ENCODE measurements around the gene KLHL29.

DNA sequence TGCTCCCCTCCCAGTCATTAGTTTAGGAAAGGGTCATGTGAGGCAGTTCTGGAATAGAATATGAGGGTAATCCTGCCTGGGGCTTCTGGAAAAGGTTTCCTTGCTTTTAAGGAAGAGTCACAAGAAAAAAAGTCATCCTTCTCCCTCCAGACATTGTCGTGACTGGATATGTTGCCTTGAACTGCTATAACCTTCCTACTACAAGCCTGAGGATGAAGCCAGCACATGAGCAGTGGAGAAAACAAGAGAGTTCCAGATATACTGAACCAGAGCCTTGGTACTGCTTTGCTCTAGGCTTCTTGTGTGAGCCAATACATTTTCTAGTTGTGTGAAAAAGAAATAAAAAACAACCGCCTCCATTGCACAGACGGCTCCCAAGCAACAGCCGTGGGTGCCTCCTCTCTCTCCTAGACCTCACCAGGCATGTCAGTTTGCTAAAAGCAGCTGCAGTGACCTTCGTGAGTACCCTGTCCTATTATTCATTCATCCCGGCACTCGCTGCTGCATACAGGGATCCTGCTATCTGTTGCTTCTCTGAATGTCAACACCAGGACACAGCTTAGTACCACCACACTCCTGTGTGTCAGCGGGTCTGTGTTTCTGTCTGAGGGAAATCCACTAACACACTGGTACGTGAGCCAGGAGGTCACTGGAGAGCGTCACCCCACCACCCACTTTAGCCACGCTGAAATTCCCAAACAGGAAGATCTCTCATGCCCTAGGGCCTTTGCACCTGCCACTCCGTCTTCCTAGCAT is 186.7 kb downstream of the KLHL29 start:
- TF ChIP-seq, protein P1, sequence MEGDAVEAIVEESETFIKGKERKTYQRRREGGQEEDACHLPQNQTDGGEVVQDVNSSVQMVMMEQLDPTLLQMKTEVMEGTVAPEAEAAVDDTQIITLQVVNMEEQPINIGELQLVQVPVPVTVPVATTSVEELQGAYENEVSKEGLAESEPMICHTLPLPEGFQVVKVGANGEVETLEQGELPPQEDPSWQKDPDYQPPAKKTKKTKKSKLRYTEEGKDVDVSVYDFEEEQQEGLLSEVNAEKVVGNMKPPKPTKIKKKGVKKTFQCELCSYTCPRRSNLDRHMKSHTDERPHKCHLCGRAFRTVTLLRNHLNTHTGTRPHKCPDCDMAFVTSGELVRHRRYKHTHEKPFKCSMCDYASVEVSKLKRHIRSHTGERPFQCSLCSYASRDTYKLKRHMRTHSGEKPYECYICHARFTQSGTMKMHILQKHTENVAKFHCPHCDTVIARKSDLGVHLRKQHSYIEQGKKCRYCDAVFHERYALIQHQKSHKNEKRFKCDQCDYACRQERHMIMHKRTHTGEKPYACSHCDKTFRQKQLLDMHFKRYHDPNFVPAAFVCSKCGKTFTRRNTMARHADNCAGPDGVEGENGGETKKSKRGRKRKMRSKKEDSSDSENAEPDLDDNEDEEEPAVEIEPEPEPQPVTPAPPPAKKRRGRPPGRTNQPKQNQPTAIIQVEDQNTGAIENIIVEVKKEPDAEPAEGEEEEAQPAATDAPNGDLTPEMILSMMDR (IDR thresholded peaks at IDR 0.05; ENCODE audit: insufficient read depth, low read depth, low read length), result no peak
- TF ChIP-seq EZH2 (IDR thresholded peaks at IDR 0.05; ENCODE audit: insufficient read depth, low read length), result no peak
